ENCODE data around the gene YPEL1.

GRCh38 chr22:21741059-21741458 lies 5.5 kb upstream of the YPEL1 start:
- TF ChIP-seq, protein P1, sequence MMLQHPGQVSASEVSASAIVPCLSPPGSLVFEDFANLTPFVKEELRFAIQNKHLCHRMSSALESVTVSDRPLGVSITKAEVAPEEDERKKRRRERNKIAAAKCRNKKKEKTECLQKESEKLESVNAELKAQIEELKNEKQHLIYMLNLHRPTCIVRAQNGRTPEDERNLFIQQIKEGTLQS (IDR thresholded peaks at IDR 0.05; ENCODE audit: insufficient read depth, low read depth, low read length): no peak
- TF ChIP-seq CTCF (IDR thresholded peaks at IDR 0.05; ENCODE audit: control extremely low read depth in 1 of 3, insufficient read depth in 1 of 3, low read depth in 1 of 3, low read length in 3 of 3) (no peak), RXRA (IDR thresholded peaks at IDR 0.05; ENCODE audit: insufficient read depth, low read depth, low read length) (no peak), KDM4A (IDR thresholded peaks at IDR 0.05; ENCODE audit: low read depth, low read length, severe bottlenecking) (no peak), MAX (IDR thresholded peaks at IDR 0.05) (no peak), TAF1 (IDR thresholded peaks at IDR 0.05; ENCODE audit: low read depth, low read length) (no peak)

Data from H1 (cell line).